ENCODE measurements around the gene SULT2B1.

Gene SULT2B1

DNA sequence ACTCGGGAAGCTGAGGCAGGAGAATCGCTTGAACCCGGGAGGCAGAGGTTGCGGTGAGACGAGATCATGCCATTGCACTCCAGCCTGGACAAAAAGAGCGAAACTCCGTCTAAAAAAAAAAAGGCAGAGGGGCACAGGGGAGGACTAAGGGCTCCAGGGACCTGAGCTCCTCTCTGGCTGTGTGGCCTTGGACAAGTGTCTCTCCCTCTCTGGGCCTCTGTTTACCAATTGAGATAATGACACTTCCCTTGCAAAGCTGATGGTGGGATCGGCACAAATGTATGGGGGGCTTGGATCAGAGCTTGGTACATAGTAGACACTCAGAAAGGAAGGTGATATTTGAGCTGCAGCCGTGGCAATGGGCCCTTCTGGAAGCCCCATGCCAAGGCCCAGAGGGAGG, 43.2 kb downstream of the SULT2B1 start:
- TF ChIP-seq, protein P1, sequence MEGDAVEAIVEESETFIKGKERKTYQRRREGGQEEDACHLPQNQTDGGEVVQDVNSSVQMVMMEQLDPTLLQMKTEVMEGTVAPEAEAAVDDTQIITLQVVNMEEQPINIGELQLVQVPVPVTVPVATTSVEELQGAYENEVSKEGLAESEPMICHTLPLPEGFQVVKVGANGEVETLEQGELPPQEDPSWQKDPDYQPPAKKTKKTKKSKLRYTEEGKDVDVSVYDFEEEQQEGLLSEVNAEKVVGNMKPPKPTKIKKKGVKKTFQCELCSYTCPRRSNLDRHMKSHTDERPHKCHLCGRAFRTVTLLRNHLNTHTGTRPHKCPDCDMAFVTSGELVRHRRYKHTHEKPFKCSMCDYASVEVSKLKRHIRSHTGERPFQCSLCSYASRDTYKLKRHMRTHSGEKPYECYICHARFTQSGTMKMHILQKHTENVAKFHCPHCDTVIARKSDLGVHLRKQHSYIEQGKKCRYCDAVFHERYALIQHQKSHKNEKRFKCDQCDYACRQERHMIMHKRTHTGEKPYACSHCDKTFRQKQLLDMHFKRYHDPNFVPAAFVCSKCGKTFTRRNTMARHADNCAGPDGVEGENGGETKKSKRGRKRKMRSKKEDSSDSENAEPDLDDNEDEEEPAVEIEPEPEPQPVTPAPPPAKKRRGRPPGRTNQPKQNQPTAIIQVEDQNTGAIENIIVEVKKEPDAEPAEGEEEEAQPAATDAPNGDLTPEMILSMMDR (IDR thresholded peaks at IDR 0.05; ENCODE audit: low read length, missing control alignments): no peak
- H3K4me3 ChIP-seq (replicated peaks; ENCODE audit: low read depth, low read length): no peak overlapping the region
- DNase-seq (ENCODE audit: low read depth): no peak

DNA sequence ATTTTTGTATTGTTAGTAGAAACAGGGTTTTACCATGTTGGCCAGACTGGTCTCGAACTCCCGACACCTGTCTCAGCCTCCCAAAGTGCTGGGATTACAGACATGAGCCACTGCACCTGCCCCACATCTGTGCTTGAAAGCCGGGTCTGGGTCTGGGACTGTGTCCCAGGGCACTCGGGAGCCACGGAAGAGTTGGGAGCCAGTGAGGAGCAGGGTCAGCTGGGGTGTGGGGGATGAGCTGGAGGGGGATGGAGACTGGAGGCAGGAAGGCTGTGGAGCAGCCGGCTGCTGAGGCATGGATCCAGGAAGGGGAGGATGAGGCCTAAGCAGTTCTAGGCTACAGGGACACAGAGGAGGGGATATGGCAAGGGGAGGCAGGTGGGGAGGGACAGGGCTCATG, 43.9 kb downstream of the SULT2B1 start:
- DNase-seq (ENCODE audit: low read depth): no peak
- H3K4me3 ChIP-seq (replicated peaks; ENCODE audit: low read depth, low read length): no peak overlapping the region
- TF ChIP-seq, protein P1 (IDR thresholded peaks at IDR 0.05; ENCODE audit: low read length, missing control alignments): no peak

DNA sequence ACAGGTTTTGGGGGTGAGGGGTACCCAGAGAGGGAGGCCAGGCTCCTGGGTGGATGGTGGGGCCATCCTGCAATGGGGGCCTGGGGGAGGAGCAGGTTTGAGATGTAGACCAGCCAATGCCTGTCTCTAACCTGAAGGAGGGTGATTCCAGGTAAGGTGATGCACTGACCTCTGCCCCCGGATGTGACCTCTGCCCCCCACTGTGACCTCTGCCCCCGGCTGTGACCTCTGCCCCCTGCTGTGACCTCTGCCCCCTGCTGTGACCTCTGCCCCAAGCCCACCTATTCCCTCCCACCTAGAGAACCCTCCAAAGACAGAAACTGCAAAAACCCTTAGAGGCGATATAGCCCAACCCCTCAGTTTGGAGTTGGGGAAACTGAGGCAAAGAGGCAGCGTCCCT, 44.3 kb downstream of the SULT2B1 start:
- no peak for DNase-seq (ENCODE audit: low read depth)
- no peak overlapping the region for H3K4me3 ChIP-seq (replicated peaks; ENCODE audit: low read depth, low read length)
- TF ChIP-seq, protein P1 (IDR thresholded peaks at IDR 0.05; ENCODE audit: low read length, missing control alignments): no peak

DNA sequence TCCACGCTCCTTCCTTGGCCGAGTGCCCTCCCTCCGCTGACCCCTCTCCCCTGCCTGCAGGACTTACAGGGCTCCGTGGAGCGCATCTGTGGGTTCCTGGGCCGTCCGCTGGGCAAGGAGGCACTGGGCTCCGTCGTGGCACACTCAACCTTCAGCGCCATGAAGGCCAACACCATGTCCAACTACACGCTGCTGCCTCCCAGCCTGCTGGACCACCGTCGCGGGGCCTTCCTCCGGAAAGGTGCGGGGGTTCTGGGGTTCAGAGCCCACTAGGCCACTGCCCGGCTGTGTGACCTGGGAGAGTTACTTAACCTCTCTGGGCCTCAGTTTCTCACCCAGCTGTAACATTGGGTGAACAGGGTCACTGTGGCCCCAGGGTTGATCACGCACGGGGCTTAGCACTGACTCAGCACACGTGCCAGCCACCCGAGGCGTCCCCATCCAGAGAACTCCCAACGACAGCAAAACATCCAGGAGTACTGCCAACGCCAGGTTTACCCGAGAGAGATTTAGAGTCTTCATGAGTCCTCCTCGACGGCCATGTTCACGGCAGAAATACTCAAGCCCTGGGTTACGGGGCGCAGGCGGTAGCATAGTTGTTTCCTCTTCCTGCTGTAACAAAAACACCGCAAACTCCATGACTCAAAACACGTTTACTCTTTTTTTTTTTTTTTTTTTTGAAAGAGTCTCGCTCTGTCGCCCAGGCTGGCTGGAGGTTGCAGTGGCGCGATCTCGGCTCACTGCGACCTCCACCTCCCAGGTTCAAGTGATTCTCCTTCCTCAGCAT, 44.9 kb downstream of the SULT2B1 start:
- DNase-seq (ENCODE audit: low read depth): no peak
- no peak overlapping the region for H3K4me3 ChIP-seq (replicated peaks; ENCODE audit: low read depth, low read length)
- TF ChIP-seq, protein P1 (IDR thresholded peaks at IDR 0.05; ENCODE audit: low read length, missing control alignments): no peak

DNA sequence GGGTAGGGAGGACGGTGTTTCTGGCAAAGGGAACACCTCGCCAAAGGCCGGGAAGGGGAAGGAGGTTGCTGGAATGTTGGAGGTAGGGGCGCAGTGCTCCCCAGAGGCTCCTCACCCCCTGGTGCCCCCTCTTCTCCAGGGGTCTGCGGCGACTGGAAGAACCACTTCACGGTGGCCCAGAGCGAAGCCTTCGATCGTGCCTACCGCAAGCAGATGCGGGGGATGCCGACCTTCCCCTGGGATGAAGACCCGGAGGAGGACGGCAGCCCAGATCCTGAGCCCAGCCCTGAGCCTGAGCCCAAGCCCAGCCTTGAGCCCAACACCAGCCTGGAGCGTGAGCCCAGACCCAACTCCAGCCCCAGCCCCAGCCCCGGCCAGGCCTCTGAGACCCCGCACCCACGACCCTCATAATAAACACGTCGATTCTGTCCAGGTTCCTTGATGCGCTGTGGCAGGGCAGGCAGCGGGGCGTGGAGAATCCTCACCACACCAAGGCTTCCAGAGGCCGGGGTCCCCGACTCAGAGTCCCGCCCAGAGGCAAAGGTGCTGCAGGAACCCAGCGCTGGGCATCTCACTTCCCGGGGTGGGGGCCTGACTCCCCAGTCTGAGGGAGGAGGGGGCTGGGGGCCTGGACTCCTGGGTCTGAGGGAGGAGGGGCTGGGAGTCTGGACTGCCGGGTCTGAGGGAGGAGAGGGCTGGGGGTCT, 47.2 kb downstream of the SULT2B1 start:
- DNase-seq (ENCODE audit: low read depth): no peak
- TF ChIP-seq, protein P1 (IDR thresholded peaks at IDR 0.05; ENCODE audit: low read length, missing control alignments): no peak

DNA sequence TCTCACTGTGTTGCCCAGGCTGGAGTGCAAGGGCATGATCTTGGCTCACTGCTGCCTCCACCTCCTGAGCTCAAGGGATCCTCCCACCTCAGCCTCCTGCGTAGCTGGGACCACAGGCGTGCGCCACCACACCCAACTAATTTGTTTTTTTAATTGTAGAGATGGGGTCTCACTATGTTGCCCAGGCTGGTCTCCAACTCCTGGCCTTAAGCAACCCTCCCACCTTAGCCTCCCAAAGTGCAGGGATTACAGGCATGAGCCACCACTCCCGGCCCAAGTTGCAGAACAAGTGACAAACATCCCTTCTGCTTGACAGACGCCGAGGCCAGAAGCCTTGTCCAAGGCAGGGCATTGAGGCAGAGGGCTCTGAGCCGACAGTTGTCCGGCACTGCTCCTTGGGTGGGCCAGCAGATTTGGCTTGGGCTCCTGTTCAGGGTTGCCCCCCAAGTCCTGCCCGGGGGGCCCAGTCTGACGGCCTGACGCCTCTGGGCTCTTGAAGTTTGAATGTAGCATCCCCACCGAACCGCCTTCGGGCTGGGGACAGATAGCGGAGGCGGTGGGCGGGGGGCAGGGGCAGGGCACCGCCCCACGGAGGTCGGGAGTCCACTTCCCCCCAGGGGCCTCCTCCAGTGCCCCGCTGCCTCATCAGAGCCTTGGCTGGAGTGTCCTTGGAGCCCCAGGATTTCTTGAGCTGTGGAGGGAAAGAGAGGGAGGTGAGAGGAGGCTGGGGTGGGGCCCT, 48.9 kb downstream of the SULT2B1 start:
- TF ChIP-seq, protein P1 (IDR thresholded peaks at IDR 0.05; ENCODE audit: low read length, missing control alignments): no peak
- no peak for DNase-seq (ENCODE audit: low read depth)
- H3K4me3 ChIP-seq (replicated peaks; ENCODE audit: low read depth, low read length): no peak overlapping the region

More for the DNA sequence above, 47.2 kb downstream of the SULT2B1 start:
- no peak overlapping the region for H3K4me3 ChIP-seq (replicated peaks; ENCODE audit: low read depth, low read length)

All from fibroblast of pulmonary artery (primary cell).